Hematopoietic multipotent progenitor cell treated with erythropoietin and hydrocortisone succinate and interleukin-3 and kit ligand, for 17 days (in vitro differentiated cells): ENCODE results near the gene LHX5.

Experiments used
- DNase-seq: peaks from one replicate; pipeline ENCODE4 v3.0.0-alpha.2; 2015; ENCODE audit warnings: low spot score

LHX5 gene

GRCh38 chr12:113439301-113439597 is 32.4 kb downstream of the LHX5 start:
- DNase-seq = no peak

- DNase-seq = no peak
These were observed 33.0 kb downstream of the LHX5 start for GRCh38 chr12:113438523-113439300.

GRCh38 chr12:113437729-113438100 is 34.0 kb downstream of the LHX5 start:
- DNase-seq = no peak

- no peak for DNase-seq
These were observed 34.5 kb downstream of the LHX5 start for GRCh38 chr12:113436993-113437728.

- DNase-seq = no peak
These were observed 35.1 kb downstream of the LHX5 start for GRCh38 chr12:113436586-113436985.

- DNase-seq = no peak
These were observed 36.3 kb downstream of the LHX5 start for GRCh38 chr12:113435367-113435766.

GRCh38 chr12:113432986-113433385 is 38.7 kb downstream of the LHX5 start:
- no peak for DNase-seq

- DNase-seq = no peak
These were observed 43.2 kb downstream of the LHX5 start for GRCh38 chr12:113428482-113428881.

GRCh38 chr12:113427882-113428281 is 43.8 kb downstream of the LHX5 start:
- DNase-seq = no peak

- no peak for DNase-seq
These were observed 45.7 kb downstream of the LHX5 start for GRCh38 chr12:113425960-113426453.

GRCh38 chr12:113424915-113425823 is 46.5 kb downstream of the LHX5 start:
- peak; percentile 74 for DNase-seq

- peak; percentile 24 for DNase-seq
These were observed 47.2 kb downstream of the LHX5 start for GRCh38 chr12:113424456-113424855.

GRCh38 chr12:113422886-113423669 is 48.6 kb downstream of the LHX5 start:
- DNase-seq = peak; percentile 59

- peak; percentile 75 for DNase-seq
These were observed 49.4 kb downstream of the LHX5 start, which contains the start of gene SDSL for GRCh38 chr12:113422030-113422885. Gene SDSL, plus strand, starts transcription at chr12:113422380. Its CDS starts 5,603 bp downstream, at chr12:113427983.

GRCh38 chr12:113420996-113421595 is 50.6 kb downstream of the LHX5 start:
- peak; percentile 80 for DNase-seq

- DNase-seq = no peak
These were observed 53.3 kb downstream of the LHX5 start for GRCh38 chr12:113418213-113418879.

GRCh38 chr12:113416091-113416754 is 55.4 kb downstream of the LHX5 start:
- peak; percentile 39 for DNase-seq

- DNase-seq = no peak
These were observed 57.1 kb downstream of the LHX5 start for GRCh38 chr12:113414519-113415038.

GRCh38 chr12:113413488-113413939 is 58.2 kb downstream of the LHX5 start:
- DNase-seq = no peak
